Measurements from ENCODE around the gene SYT14. TPM values are rescaled to one million over a fixed set of nuclear protein-coding genes. Genes with fewer than 3 reads are reported as not detected.

SYT14 gene
- total RNA-seq, 1 donor from 2014 or later = 0.03 TPM

DNA sequence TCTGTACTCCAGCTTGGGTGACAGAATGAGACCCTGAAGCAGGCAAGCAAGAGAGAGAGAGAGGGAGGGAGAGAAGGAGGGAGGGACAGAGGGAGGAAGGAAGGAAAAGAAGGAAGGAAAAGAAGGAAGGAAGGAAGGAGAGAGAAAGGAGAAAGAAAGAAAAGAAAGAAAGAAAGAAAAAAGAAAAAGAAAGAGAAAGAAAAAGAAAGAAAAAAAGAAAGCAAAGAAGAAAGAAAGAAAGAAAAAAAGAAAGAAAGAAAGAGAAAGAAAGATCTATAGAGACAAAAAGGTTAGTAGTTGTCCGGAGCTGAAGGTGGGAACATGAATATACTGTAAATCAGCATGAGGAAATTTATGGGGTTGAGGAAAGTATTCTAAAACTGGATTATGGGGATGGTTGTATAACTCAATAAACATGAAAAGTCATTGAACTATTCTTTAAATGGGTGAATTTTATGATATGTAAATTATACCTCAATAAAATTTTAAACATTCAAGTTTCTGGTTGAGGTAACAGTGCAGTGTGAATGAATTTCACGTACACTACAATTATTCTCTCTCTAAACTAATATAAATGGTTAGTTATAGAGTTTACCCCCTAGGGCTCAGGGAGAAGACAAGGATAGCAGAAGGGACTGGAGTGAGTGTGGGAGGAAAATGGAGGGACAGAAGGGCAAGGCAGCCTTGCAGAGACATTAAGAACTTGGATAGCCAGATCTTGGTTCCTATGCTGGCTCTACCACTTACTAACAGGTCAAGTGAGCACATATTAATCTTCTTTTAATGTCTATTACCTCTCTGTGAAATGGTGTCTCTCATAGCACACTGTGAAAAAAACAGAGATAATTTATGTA is 269.8 kb downstream of the SYT14 start:
- intact Hi-C loops (cut with DNase I) = no loop called here
- DNase-seq (no peak), ATAC-seq (no peak)
- TF ChIP-seq CTCF (IDR thresholded peaks at IDR 0.05) = no peak
- Histone ChIP-seq H3K9me3 (no peaks in the 10 kb centered on the region), H3K27ac (no peak overlapping the region), H3K27me3 (no peaks in the 10 kb centered on the region), H3K4me3 (no peak overlapping the region), H3K4me1 (no peaks in the 10 kb centered on the region), H3K36me3 (no peaks in the 10 kb centered on the region)

GRCh38 chr1:210213335-210213734 is 275.3 kb downstream of the SYT14 start:
- no peaks in the 10 kb centered on the region for H3K4me1 ChIP-seq
- intact Hi-C loops (cut with DNase I) = no loop called here
- no peaks in the 10 kb centered on the region for H3K27me3 ChIP-seq
- H3K36me3 ChIP-seq = no peaks in the 10 kb centered on the region
- H3K9me3 ChIP-seq = no peaks in the 10 kb centered on the region
- DNase-seq = no peak
- no peak overlapping the region for H3K27ac ChIP-seq
- no peak overlapping the region for H3K4me3 ChIP-seq
- no peak for ATAC-seq
- TF ChIP-seq CTCF (IDR thresholded peaks at IDR 0.05) = no peak

DNA sequence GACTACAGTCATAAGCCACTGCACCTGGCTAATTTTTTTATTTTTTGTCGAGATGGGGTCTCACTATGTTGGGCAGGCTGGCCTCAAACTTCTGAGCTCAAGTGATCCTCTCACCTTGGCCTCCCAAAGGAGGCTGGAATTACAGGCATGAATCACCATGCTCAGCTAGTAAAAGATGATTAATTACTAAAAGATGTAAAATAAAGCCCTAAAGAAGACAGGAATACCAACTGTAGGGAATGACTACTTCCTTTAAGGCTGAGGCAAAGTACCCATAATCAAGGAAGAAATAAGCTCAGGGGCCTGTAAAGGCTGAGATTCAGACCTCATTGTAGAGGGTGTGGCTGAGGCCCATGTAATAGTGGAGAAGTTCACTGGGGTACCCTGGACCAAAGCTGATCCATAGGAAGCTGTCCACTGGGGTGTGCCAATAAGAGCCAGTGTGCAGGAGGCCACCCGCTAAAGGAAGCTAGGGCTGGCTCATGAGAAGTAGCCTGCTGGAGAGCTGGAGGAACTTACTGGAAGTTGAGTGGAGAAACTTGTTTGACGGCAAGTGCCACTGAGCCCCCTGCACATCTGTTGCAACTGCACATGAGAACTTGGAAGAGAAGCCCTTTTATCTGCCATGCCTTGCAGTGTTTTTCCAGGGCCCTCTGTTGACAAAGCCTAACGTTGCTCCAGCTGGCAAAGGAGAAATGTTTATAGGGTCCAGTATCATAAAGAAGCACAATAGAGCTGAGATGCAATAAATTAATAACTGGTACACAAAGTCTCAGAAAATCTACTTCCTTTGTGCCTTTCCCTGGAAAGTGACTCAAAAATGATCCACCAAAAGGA is 276.8 kb downstream of the SYT14 start:
- no peak for TF ChIP-seq CTCF (IDR thresholded peaks at IDR 0.05)
- Histone ChIP-seq H3K27ac (no peak overlapping the region), H3K27me3 (no peaks in the 10 kb centered on the region), H3K36me3 (no peaks in the 10 kb centered on the region), H3K4me3 (no peak overlapping the region), H3K4me1 (no peaks in the 10 kb centered on the region), H3K9me3 (no peaks in the 10 kb centered on the region)
- no peak for DNase-seq
- ATAC-seq = no peak
- intact Hi-C loops (cut with DNase I) = no loop called here

GRCh38 chr1:210217482-210217881 is 279.5 kb downstream of the SYT14 start:
- DNase-seq (no peak), ATAC-seq (no peak)
- intact Hi-C loops (cut with DNase I) = no loop called here
- no peak overlapping the region for H3K27ac ChIP-seq
- no peaks in the 10 kb centered on the region for H3K27me3 ChIP-seq
- H3K4me3 ChIP-seq = no peak overlapping the region
- H3K9me3 ChIP-seq = no peaks in the 10 kb centered on the region
- no peaks in the 10 kb centered on the region for H3K36me3 ChIP-seq
- TF ChIP-seq CTCF (IDR thresholded peaks at IDR 0.05) = no peak
- H3K4me1 ChIP-seq = no peaks in the 10 kb centered on the region

DNA sequence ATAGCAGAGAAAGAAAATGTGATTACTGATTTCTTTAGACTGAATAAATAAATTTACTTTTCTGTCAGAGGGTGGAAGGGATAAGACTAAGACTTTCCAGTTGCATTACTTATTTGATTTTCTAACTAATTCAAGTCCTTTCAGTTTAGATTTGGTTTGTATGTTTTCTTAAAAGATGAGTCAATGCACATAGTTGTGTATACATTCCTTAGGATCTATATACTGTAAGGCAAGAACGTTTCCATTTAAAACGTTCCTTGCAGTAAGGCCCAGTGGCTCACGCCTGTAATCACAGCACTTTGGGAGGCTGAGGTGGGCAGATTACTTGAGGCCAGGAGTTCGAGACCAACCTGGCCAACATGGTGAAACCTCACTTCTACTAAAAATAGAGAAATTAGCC is 280.0 kb downstream of the SYT14 start:
- no peaks in the 10 kb centered on the region for H3K9me3 ChIP-seq
- DNase-seq = no peak
- no peak overlapping the region for H3K27ac ChIP-seq
- no peaks in the 10 kb centered on the region for H3K36me3 ChIP-seq
- H3K4me1 ChIP-seq = peaks cover 5% of the 10 kb centered on the region
- no peak for TF ChIP-seq CTCF (IDR thresholded peaks at IDR 0.05)
- intact Hi-C loops (cut with DNase I) = no loop called here
- no peak overlapping the region for H3K4me3 ChIP-seq
- ATAC-seq = no peak
- no peaks in the 10 kb centered on the region for H3K27me3 ChIP-seq

Other genes with a start within 250 kb of the SYT14 start
- gene HSD11B1, start 233.4 kb upstream of the SYT14 start, total RNA-seq = 16.9 TPM
- 12.4 TPM for gene TRAF3IP3, start 182.2 kb upstream of the SYT14 start, total RNA-seq
- 0.96 TPM for gene C1orf74, start 153.7 kb upstream of the SYT14 start, total RNA-seq
- gene IRF6, start 132.1 kb upstream of the SYT14 start, total RNA-seq = 17.9 TPM
- gene UTP25, start 110.2 kb upstream of the SYT14 start, total RNA-seq = 7.1 TPM

Measured in upper lobe of right lung (tissue), 1 donor.